GM21360 (cell line): ENCODE data around the gene HECW1.
"Not testable (repeated sequence)": the region's sequence is repeated elsewhere in the genome, so short reads cannot be mapped to it uniquely, and the experiment has no call there.

Experiments
- ATAC-seq: cut with Tn5 transposase; IDR thresholded peaks from one replicate; pipeline ENCODE4 v1.9.1; 2021; ENCODE audit warnings: mild to moderate bottlenecking, moderate library complexity; ENCODE audit not compliant: unreplicated experiment

HECW1 gene

DNA sequence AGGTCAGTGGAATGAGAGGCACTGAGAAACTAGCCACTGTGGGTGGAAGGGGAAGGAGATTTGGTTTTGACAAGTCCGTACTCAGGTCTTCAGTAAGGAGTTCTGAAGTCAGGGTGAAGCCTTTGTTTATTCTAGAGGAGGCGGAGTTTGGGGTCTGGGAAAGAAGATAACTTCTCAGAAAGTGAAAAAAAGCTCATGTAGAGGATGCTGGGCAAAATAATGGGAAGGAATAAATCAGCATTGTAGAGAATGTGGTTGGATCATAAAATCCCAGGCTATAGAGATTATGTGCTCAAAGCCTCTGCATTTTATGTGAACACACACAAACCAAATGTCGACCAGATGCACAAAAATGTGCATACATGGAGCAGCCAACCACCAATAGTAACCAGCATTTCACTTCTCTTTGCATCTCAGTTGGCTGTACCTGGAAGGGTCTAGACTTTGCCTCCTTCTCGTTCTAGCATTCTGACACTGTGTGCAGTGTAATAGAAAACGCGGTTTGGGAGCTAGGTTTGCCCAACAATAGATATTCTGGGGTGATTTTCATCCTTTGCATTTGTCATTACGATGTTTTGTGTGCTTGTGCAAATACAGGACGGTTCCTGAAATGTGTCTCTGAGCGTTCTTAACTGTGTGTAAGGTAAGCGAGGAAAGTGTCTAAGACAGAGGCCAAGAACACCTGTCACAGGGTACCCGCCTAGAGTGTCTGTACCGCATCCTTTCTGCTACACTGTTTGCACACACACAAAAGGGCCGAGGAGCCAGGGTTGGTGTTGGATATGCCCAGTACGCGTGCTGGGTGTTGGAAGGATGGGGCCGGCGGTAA, 603 bp upstream of the HECW1 start:
- ATAC-seq = no peak

DNA sequence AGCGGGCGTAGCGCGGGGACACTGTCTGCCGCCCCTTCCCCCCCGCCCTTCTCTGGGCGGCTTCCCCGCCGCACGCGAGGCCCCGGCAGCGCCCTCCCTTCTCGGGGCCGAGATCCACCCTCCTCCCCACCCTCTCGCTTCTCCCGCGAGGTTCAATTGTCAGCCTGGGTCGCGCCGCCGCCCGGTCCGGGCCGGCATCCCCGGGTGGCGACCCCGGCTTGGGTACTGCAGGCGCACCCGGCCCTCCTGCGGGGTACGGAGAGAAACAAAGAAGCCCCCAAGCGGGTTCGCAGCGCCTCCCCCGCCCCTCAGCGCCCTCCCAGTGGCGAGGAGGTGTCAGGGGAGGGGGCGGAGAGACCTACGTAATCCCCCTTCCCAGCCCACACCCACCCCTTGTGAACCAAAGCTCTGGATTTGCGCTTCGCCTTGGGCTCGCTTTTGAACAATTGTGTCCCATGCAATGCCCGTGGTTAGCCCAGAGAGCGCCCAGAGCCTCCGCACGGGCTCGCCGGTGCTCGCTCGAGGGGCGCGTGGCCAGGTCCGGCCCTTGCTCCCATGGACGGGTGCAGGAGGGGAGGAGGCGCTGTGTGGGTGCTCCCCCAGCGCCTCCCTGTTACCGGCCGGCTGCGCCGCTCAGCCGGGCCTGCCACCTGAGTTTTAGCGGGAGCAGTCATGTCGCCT, 634 bp downstream of the HECW1 start:
- ATAC-seq = no peak

GRCh38 chr7:43113622-43114457, 1.4 kb downstream of the HECW1 start:
- ATAC-seq = no peak

- ATAC-seq = no peak
These were observed 2.0 kb downstream of the HECW1 start for GRCh38 chr7:43114458-43114780.

- no peak for ATAC-seq
These were observed 4.0 kb downstream of the HECW1 start for GRCh38 chr7:43116451-43116850.

- no peak for ATAC-seq
These were observed 4.6 kb downstream of the HECW1 start for GRCh38 chr7:43117095-43117494.

- ATAC-seq = no peak
These were observed 5.4 kb downstream of the HECW1 start for GRCh38 chr7:43117861-43118260.

- ATAC-seq = no peak
These were observed 5.9 kb downstream of the HECW1 start for GRCh38 chr7:43118313-43118712.

DNA sequence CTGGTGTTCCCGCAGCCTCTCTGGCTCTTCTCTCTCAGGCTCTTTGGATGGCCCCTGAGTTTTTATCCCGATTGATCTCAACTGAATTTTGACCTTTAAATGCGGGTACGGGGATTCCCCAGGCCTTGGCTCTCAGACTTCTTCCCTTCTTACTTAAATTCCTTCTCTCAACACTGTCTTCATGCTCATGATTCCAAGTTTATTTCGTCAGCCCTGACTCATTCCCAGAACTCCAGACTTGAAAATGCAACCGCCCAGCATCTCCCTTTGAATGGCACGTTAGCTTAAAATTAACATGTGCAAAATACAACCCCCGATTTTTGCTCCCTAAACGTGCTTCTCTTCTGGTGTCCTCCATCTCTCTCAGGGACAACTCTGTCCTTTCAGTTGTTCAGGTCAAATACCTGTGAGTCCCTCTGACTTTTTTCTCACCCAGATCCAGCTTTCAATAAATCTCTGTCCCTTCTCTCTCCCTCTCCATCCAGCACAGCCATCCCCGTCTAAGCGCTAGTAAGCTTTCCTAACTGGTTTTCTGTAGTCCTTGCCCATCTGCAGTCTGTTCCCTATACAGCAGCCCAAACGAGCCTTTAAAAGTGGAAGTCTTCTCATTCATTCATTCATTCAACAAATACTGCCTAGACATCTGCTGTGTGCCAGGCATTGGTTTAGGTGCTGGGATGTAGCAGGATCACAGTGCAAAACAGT, 7.1 kb downstream of the HECW1 start:
- no peak for ATAC-seq

GRCh38 chr7:43121973-43122372, 9.5 kb downstream of the HECW1 start:
- ATAC-seq = no peak

DNA sequence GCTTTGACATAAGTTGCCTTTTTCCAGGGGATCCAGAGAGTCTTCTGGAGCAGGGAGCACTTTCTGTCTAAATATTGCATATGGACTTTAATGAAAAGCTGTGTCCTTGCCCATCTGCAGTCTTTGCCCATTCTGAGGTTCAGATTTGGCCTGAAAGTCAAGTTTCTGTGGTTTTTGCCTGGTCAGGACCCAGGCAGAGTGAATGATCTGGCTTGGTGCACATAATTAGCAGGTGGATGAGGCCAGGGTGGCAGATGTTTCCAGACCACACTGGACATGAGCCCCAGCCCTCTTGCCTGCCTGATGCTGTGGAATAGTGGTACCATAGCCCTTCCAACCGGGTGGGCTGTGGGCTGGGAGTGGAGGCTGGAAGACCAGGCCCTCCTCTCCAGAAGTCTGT, 11.0 kb downstream of the HECW1 start:
- ATAC-seq = no peak

GRCh38 chr7:43124388-43124787, 11.9 kb downstream of the HECW1 start:
- ATAC-seq = no peak

DNA sequence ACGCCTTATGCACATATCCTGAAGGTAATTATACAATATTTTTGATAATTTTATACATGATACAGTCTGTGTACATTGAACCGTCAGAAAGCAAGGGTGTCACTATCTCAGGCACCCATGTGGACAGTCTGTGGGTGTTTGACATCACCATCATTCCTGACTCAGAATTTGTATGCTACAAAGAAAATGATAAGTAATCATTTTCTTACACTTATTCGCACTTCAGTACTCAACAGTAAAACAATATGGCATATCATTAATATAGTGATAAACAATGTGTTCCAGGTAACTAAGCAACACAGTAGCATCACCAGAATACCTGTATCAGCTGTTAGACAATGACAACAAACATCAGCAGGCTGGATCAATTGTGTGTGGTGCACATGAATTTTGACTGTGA, 17.9 kb downstream of the HECW1 start:
- ATAC-seq = no peak

- no peak for ATAC-seq
These were observed 22.7 kb downstream of the HECW1 start for GRCh38 chr7:43135129-43135528.

DNA sequence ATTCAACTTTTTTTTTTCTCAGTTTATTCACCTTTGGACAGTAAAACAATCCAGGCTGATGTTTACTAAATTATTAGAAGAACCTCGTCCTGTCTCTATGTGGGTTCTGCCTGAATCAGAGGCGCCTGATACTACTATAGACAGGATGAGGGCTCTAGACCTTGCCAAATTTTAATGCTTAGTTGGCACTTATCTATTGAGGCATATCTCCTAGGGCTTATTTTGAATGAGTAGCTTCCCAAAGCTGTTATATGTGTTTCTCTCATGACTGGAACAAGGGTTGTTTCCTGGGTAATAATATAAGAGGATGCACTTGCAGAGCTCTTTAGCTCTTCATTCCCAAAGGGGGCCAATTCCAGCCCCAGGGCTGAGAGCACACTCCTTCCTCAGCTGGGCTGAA, 23.6 kb downstream of the HECW1 start:
- ATAC-seq = no peak

DNA sequence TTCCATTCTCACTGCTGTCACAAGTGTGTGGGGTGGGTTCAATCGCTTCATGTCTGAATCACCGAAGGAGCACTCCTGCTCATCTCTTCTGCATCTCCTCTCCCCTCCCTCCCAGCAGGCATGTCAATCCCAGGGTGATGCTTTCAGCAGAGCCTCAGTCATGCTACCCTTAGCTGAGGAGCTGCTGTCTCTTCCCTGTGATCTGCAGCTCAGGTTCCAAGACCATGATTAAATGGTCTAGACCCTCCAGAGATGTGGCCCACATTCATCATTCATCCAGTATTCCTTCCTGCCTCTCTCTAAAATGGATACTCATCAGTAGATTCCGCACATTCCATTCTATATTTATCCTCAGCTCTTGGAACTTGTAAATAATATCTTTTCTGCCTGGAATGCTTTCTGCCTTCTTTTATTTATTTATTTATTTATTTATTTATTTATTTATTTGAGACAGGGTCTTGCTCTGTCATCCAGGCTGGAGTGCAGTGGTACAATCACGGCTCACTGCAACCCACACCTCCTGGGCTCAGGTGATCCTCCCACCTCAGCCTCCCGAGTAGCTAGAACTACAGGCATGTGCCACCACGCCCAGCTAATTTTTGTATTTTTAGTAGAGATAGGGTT, 24.8 kb downstream of the HECW1 start:
- ATAC-seq = not testable (repeated sequence)

DNA sequence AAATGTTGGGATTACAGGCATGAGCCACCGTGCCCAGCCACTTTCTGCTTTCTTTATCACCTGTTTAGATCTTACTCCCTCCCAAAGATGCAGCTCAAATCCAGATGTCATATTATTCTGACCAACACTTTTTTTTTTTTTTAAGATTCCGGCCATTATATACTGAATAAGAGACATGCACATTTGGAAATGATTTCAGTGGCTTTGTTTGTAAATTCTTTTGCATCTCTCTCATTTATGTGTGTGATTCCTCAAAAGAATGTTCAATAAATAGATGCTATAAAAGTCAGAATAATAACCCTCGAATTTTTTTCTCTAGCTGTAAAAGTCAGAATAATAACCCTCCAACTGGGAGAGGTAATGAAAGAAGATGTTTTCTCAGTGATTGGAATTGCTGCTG, 25.4 kb downstream of the HECW1 start:
- no peak for ATAC-seq

GRCh38 chr7:43138710-43139109, 26.3 kb downstream of the HECW1 start:
- no peak for ATAC-seq

GRCh38 chr7:43139137-43139536, 26.7 kb downstream of the HECW1 start:
- no peak for ATAC-seq

DNA sequence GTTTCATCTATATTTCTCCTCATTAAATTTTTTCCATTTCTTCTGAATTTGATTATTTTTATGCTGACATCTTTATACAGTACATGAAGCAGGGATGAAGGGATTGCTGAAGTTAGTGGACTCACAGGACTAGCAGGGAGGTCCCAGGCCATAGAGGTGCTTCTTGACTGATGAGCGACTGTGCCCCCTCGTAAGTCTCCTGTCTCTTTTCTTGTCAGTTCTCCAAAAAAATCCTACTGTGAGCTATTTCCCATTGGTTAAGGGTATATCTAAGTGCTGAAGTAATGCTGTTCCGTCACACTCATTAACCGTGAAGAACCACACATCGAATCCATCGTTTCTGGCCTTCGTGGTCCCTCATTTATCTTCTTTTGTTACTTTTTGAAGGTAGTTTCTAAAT, 27.7 kb downstream of the HECW1 start:
- ATAC-seq = no peak

GRCh38 chr7:43141091-43141490, 28.6 kb downstream of the HECW1 start:
- no peak for ATAC-seq
